HUES64 (cell line): ENCODE data around the gene FITM1.
A peak's percentile ranks its signal among the peaks of the same experiment; 100 is the strongest.

Experiments used
- H3K27ac ChIP-seq: 2 replicates; pipeline ENCODE4 v1.7.0; 2013; ENCODE audit warnings: low read depth, low read length, inconsistent platforms
- H3K27me3 ChIP-seq: 2 replicates; pipeline ENCODE4 v1.6.1; 2013; ENCODE audit warnings: mild to moderate bottlenecking, low read length; ENCODE audit not compliant: insufficient read depth
- H3K36me3 ChIP-seq: 2 replicates; pipeline ENCODE4 v1.6.1; 2013; ENCODE audit warnings: mild to moderate bottlenecking, low read length; ENCODE audit not compliant: insufficient read depth
- H3K4me1 ChIP-seq: 2 replicates; pipeline ENCODE4 v1.6.1; 2013; ENCODE audit warnings: mild to moderate bottlenecking, low read length, moderate library complexity; ENCODE audit not compliant: insufficient read depth
- H3K4me3 ChIP-seq: 2 replicates; pipeline ENCODE4 v1.5.1; 2013; ENCODE audit warnings: mild to moderate bottlenecking, low read length, moderate library complexity
- H3K9ac ChIP-seq: 2 replicates; pipeline ENCODE4 v1.6.1; 2013; ENCODE audit warnings: mild to moderate bottlenecking, low read depth, low read length
- H3K9me3 ChIP-seq: 2 replicates; pipeline ENCODE4 v1.6.1; 2013; ENCODE audit warnings: low read depth, low read length; ENCODE audit not compliant: insufficient read depth
- WGBS: fragments of 150-250, 120-280 bp; methylation state at CpG from one replicate; pipeline ENCODE4 v1.1.7; 2013; ENCODE audit warnings: missing lambda C conversion rate; 5-methylcytosine and 5-hydroxymethylcytosine counted together

FITM1 gene

DNA sequence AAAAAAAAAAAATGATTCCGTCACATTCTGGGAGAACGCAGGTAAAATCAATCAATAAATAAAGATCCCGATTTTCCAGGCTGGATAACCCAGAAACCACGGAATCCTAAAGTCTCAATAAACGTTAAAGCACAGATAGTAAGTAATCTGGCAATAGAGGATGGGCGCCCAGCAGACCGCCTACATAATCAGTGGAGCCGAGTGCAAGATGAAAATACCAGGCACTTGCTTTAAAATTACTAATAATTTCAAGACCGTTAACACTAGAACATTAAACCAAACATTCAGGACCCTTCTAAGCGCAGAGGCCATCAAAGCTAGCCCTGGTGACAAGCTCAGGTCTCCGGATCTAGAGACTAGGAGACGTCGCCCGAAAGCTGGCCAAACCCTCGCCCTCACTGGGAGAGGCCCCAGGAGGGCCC is 17.1 kb upstream of the FITM1 start:
- peak overlapping the region; percentile 94; the same call in 1 of the 2 replicates for H3K27ac ChIP-seq
- peak overlapping the region; percentile 70 for H3K9ac ChIP-seq
- 19% methylated on average over 15 of the region's 15 CpGs for WGBS
- H3K4me3 ChIP-seq = peak overlapping the region; percentile 89
- H3K27me3 ChIP-seq = no peaks in the 10 kb centered on the region
- peaks cover 5% of the 10 kb centered on the region; the same call in 1 of the 2 replicates for H3K4me1 ChIP-seq
- H3K36me3 ChIP-seq = peaks cover 19% of the 10 kb centered on the region
- H3K9me3 ChIP-seq = no peaks in the 10 kb centered on the region

DNA sequence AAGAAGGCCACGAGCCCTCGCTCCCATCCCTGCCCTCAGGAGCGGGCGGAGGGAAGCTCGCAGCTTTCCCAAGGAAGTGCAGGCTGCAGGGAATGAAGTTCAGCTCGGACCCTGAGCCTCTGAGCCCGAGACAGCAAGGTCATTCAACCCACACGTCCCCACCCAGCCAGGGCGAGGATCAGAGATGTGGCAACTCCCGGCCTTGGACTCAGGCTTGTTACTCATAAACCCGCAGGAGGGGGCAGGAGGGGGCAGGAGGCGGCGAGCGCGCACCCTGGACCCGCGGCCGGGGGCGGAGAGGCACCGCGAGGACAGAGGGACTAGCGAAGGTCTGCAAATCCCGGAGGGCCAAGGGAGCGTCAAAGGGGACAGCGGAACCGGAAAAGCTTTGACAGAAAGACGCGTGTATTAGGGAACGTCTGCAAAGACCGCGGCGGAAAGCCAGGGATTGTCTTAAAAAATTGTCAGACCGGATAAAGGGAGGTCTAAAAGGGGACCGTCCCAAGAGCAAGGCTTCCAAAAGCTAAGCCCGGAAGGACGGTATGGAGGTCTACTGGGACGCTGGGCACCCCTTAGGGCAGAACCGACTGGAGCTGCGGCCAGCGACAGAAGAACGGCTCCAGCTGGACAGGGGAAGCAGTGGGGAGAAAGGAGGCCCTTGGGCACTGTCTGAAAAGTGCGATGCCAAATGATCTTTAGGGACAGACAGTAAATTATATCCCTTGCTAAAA is 16.5 kb upstream of the FITM1 start:
- Histone ChIP-seq H3K27me3 (no peaks in the 10 kb centered on the region), H3K9ac (peak overlapping the region; percentile 70), H3K4me1 (peaks cover 5% of the 10 kb centered on the region; the same call in 1 of the 2 replicates), H3K27ac (peak overlapping the region; percentile 94), H3K4me3 (peak overlapping the region; percentile 89), H3K9me3 (no peaks in the 10 kb centered on the region), H3K36me3 (peaks cover 24% of the 10 kb centered on the region)
- WGBS = under 1% methylated on average over 42 of the region's 42 CpGs

DNA sequence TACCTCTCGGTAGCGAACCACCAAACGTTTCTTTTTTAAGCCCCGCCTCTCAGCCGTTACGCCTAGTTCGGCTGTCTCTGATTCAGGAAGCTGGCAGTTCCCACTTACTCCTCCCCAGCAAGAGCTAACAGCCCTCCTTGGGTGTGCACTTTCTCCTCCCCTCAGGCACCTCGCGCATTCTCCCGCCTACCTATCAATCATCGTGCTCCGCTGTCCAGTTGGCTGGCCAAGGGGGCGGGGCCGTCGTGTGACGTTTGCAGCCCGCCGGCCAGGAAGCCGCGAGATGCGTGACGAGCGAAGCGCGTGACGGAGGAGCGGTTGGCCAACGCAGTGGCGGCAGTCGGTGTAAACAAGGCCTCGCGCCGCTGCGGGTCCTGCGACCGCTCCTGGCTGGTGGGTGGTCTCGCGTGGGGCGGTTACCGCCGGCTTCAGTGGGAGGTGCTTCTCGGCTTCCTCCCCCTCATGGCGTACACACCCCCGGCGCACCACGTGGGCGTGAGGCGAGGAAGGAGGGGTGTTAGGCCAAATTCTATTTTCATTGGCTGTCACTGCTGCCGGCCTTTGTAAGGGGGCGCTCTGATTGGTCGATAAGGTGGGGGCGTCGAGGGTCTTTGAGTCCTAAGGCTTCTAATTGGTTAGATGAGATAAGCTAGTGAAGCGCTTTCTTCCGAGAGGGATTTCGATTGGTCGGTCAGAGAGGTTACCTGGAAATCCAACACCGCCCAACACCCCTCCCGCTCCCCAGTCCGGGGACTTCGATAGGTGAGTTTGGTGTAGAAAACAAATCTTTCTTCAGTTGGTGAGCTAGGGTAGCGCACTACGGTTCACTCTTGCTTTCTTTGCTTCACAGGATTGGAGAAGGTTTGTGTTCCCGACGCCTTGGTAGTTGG is 15.7 kb upstream of the FITM1 start, which contains the start of the genes DCAF11 and NRL:
Gene DCAF11 (plus strand): TSS at position 246 of the 890 bp plus-strand sequence. CDS start 818 bp downstream, outside the sequence.
Gene NRL (minus strand): TSS at position 418 of the 890 bp plus-strand sequence. CDS start 32,101 bp downstream, outside the sequence.
- H3K27ac ChIP-seq = peak within 1 kb of the TSS; percentile 94
- H3K27me3 ChIP-seq = no peaks in the 10 kb centered on the region
- peaks cover 5% of the 10 kb centered on the region; the same call in 1 of the 2 replicates for H3K4me1 ChIP-seq
- WGBS = under 1% methylated on average over 57 of the region's 65 CpGs
- no peaks in the 10 kb centered on the region for H3K9me3 ChIP-seq
- H3K36me3 ChIP-seq = peaks cover 32% of the 10 kb centered on the region
- H3K4me3 ChIP-seq = peak within 1 kb of the TSS; percentile 89
- peak within 1 kb of the TSS; percentile 79 for H3K9ac ChIP-seq

DNA sequence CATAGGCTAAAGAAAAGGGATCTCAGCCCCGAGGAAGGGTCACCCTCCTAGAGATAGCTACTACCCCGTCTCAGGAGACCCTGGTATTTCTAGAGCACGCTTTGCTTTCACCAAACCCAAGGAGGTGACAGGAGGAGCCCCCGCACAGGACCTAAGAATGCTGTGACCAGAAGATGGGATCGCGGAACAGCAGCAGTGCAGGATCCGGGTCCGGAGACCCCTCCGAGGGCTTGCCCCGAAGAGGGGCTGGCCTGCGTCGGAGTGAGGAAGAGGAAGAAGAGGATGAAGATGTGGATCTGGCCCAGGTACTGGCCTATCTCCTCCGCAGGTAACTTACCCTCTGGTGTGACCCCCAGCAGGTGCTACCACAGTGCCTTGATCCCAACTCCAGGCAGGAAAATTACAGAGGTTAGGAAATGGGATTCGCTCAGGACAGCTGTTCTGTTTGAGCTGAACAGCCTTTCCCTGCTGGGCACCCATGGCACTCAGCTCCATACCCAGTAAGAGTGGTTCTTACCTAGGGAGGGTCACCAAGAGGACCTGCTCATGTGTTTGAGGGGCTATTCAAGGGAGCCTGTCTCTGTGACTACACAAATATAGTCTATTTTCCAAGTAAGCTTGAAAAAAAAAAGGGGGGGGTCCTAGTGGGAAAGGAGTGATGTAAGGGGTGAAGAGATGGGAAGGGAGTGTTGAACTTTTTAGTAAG is 14.9 kb upstream of the FITM1 start:
- H3K36me3 ChIP-seq = peaks cover 37% of the 10 kb centered on the region
- peak overlapping the region; percentile 53; the same call in 1 of the 2 replicates for H3K27ac ChIP-seq
- WGBS = 8% methylated on average over 14 of the region's 14 CpGs

DNA sequence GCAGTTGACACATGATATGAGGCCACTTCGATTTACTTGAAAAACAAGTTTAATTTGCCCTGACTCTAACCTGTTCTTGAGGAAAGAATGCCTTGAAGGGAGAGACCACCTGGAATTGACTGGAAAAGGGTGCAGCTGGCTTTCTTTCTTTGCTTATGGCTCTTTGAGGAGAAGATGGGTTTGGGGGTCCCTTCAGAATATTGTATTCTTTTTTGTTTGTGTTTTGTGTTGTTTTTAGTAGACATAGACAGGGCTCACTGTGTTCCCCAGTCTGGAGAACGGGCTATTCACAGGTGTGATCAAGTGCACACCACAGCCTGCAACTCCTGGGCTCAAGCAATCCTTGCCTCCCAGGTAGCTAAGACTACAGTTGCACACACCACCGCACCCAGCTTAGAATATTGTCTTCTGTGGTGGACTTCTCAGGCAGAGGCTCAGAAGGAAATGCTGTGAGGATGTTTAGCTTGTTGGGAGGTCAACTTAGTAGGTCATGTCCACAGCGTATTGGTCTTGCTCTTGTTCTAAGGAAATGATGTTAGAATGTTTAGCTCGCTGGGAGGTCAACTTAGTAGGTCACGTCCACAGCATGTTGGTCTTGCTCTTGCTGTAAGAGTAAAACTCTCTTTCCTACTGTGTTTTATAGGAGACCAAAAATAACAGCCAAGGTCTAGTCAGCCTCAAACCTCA is 14.2 kb upstream of the FITM1 start:
- peaks cover 44% of the 10 kb centered on the region for H3K36me3 ChIP-seq
- peaks cover 5% of the 10 kb centered on the region; the same call in 1 of the 2 replicates for H3K4me1 ChIP-seq
- WGBS = 93% methylated on average over 6 of the region's 6 CpGs
- H3K27ac ChIP-seq = no peak overlapping the region
- H3K4me3 ChIP-seq = peak overlapping the region; percentile 89
- H3K9me3 ChIP-seq = no peaks in the 10 kb centered on the region
- H3K9ac ChIP-seq = 0 out of 2 replicates have a peak overlapping the region, but pooled peaks have one; percentile 67
- no peaks in the 10 kb centered on the region for H3K27me3 ChIP-seq

More for the DNA sequence above, 14.9 kb upstream of the FITM1 start:
- H3K4me3 ChIP-seq = peak overlapping the region; percentile 89
- H3K9me3 ChIP-seq = no peaks in the 10 kb centered on the region
- peaks cover 5% of the 10 kb centered on the region; the same call in 1 of the 2 replicates for H3K4me1 ChIP-seq
- no peaks in the 10 kb centered on the region for H3K27me3 ChIP-seq
- peak overlapping the region; percentile 67 for H3K9ac ChIP-seq

DNA sequence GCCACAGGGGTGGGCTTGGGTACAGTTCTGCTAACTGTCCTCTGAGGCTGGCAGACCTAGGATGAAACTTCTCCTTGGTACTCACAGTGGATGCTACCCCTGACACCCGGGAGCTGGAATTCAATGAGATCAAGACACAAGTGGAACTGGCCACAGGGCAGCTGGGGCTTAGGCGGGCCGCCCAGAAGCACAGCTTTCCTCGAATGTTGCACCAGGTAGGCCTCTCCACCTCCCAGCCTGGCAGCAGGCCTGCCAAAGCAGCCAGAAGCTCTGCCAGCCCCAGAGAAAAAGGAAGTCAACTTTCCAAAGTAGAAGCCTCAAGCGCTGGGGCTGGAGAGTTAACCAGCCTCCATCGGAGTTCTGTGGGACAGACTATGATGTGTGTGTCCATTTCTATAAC is 13.3 kb upstream of the FITM1 start:
- H3K9ac ChIP-seq = no peak overlapping the region
- 91% methylated on average over 6 of the region's 6 CpGs for WGBS
- H3K36me3 ChIP-seq = peaks cover 49% of the 10 kb centered on the region

DNA sequence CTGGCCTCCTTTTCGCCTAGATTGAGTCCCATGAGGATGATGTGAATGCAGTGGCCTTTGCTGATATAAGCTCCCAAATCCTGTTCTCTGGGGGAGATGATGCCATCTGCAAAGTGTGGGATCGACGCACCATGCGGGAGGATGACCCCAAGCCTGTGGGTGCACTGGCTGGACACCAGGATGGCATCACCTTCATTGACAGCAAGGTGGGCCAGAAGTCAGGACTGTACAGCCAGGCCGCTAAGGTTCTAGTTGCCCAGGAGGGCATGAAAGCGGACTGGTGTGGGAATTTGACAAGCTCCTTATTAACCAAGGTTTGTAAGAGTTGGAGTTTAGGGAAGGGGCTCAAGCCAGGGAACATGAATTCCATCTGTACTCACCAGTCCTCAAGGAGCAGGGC is 10.8 kb upstream of the FITM1 start:
- Histone ChIP-seq H3K4me3 (no peak overlapping the region), H3K27me3 (no peaks in the 10 kb centered on the region), H3K27ac (no peak overlapping the region), H3K9me3 (no peaks in the 10 kb centered on the region), H3K4me1 (peaks cover 5% of the 10 kb centered on the region; the same call in 1 of the 2 replicates), H3K36me3 (peaks cover 64% of the 10 kb centered on the region), H3K9ac (no peak overlapping the region)
- WGBS = 94% methylated on average over 6 of the region's 6 CpGs

More for the DNA sequence above, 13.3 kb upstream of the FITM1 start:
- H3K27ac ChIP-seq = no peak overlapping the region
- H3K4me3 ChIP-seq = no peak overlapping the region
- no peaks in the 10 kb centered on the region for H3K9me3 ChIP-seq
- peaks cover 5% of the 10 kb centered on the region; the same call in 1 of the 2 replicates for H3K4me1 ChIP-seq
- H3K27me3 ChIP-seq = no peaks in the 10 kb centered on the region

DNA sequence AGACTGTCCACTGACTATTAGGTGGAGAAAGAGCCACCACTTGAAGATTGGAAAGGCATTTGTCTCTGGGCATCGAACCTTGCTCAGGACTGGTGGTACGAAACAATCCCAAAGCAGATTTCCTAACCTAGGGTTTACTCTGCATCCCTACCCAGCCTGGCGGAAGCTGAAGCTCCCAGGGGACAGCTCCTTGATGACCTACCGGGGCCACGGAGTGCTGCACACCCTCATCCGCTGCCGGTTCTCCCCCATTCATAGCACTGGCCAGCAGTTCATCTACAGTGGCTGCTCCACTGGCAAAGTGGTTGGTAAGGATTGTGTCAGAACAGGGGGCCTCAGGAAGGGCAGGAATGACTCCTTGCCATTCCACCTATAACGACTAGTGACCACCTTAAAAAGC is 9.2 kb upstream of the FITM1 start:
- Histone ChIP-seq H3K27me3 (no peaks in the 10 kb centered on the region), H3K9me3 (no peaks in the 10 kb centered on the region), H3K4me3 (no peak overlapping the region), H3K36me3 (peaks cover 64% of the 10 kb centered on the region), H3K27ac (no peak overlapping the region), H3K9ac (no peak overlapping the region), H3K4me1 (no peaks in the 10 kb centered on the region)
- WGBS = 96% methylated on average over 8 of the region's 8 CpGs

DNA sequence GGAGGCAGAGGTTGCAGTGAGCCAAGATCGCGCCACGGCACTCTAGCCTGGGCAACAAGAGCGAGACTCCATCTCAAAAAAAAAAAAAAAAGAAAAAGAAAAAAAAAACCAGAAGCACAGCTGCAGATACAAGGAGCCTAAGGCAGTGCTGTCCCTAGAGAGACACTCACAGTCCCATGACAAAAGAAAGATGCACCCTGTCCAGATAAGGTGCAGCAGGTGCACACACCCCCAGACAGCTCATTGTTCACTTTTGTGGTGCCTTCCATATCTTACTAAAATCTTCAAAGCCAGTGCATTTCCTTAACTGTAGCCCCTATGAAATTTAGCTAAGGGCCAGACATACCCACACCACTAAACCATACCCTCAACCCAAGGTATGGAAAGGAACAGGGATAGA is 8.0 kb upstream of the FITM1 start:
- Histone ChIP-seq H3K4me3 (no peak overlapping the region), H3K36me3 (peaks cover 55% of the 10 kb centered on the region), H3K27me3 (no peaks in the 10 kb centered on the region), H3K9ac (no peak overlapping the region), H3K9me3 (no peaks in the 10 kb centered on the region), H3K27ac (no peak overlapping the region), H3K4me1 (no peaks in the 10 kb centered on the region)
- WGBS = 98% methylated on average over 4 of the region's 4 CpGs

DNA sequence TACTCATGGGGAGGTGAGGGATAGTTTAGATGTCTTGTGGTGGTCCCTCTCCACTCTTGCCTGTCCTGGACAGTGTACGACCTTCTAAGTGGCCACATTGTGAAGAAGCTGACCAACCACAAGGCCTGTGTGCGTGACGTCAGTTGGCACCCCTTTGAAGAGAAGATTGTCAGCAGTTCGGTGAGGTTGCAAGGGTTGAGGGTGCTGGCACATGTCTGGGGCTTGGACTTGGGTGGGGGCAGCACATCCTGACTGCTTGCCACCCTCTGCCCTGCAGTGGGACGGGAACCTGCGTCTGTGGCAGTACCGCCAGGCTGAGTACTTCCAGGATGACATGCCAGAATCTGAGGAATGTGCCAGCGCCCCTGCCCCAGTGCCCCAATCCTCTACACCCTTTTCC is 7.6 kb upstream of the FITM1 start:
- H3K9ac ChIP-seq = no peak overlapping the region
- H3K4me3 ChIP-seq = no peak overlapping the region
- H3K9me3 ChIP-seq = no peaks in the 10 kb centered on the region
- WGBS = 91% methylated on average over 8 of the region's 8 CpGs
- H3K27ac ChIP-seq = no peak overlapping the region
- H3K4me1 ChIP-seq = no peaks in the 10 kb centered on the region
- H3K27me3 ChIP-seq = no peaks in the 10 kb centered on the region
- H3K36me3 ChIP-seq = peaks cover 51% of the 10 kb centered on the region
